A549 (cell line): ENCODE measurements around the gene SMYD4.

Experiments used
- BHLHE40 ChIP-seq: IDR thresholded peaks from 2 replicates; pipeline ENCODE4 v1.6.1; 2012; ENCODE audit warnings: low read depth, low read length, inconsistent platforms
- HDAC2 ChIP-seq: fragments of 200-600 bp; sonication (generic); IDR thresholded peaks from 2 replicates; pipeline ENCODE4 v1.6.1; 2016
- JUNB ChIP-seq: fragments of >200 bp; sonication (Bioruptor Twin); formaldehyde crosslinking; IDR thresholded peaks from 2 replicates; pipeline ENCODE4 v1.6.1; 2016
- MYC ChIP-seq: IDR thresholded peaks from 2 replicates; pipeline ENCODE4 v1.6.1; 2012; ENCODE audit warnings: mild to moderate bottlenecking, inconsistent platforms, low read length, improper control_type of control experiment, borderline replicate concordance
- POLR2A ChIP-seq: IDR thresholded peaks from 2 replicates; pipeline ENCODE4 v1.6.1; 2012; ENCODE audit warnings: mild to moderate bottlenecking, low read length
- RAD21 ChIP-seq, 2 experiments: fragments of >200 bp in 1 of 2; sonication (Bioruptor Twin) in 1 of 2; formaldehyde crosslinking in 1 of 2; IDR thresholded peaks in 1 of 2; conservative IDR thresholded peaks in 1 of 2; 2 replicates in 1 of 2; 3 replicates in 1 of 2; pipeline ENCODE4 v1.6.1; 2012 to 2018; ENCODE audit warnings: inconsistent platforms in 1 of 2
- RARB ChIP-seq: fragments of 250-450 bp; sonication (Bioruptor Pico); IDR thresholded peaks from 2 replicates; pipeline ENCODE4 v1.8.0; 2021; ENCODE audit warnings: mild to moderate bottlenecking, moderate library complexity
- TF ChIP-seq, protein P1 (sequence below): fragments of >200 bp; sonication (Bioruptor Twin); formaldehyde crosslinking; IDR thresholded peaks from 3 replicates; pipeline ENCODE4 v1.5.1; 2016
- TF ChIP-seq, protein P2 (sequence below): fragments of 200-600 bp; sonication (generic); IDR thresholded peaks from 2 replicates; pipeline ENCODE4 v1.6.1; 2016; ENCODE audit warnings: antibody characterized with exemption, mild to moderate bottlenecking, moderate library complexity

DNA sequence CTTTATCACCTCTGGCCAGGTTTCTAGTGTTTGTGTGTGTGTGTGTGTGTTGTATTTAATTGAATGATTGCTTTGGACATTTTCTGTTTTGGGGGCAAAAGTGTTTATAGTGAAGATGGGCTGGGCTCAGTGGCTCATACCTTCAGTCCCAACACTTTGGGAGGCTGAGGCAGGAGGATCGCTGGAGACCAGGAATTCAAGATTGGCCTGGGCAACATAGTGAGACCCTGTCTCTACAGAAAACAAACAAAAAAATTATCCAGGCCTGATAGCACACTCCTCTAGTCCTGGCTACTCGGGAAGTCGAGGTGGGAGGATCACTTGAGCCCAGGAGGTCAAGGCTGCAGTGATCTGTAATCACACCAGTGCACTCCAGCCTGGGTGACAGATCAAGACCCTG is 37.6 kb upstream of the SMYD4 start:
- TF ChIP-seq POLR2A (no peak), RARB (no peak), MYC (no peak), HDAC2 (no peak), BHLHE40 (no peak), RAD21 (conservative IDR thresholded peaks at IDR 0.05 in 1 of 2, IDR thresholded peaks at IDR 0.05 in 1 of 2) (no peak), JUNB (no peak)
- TF ChIP-seq, protein P1, sequence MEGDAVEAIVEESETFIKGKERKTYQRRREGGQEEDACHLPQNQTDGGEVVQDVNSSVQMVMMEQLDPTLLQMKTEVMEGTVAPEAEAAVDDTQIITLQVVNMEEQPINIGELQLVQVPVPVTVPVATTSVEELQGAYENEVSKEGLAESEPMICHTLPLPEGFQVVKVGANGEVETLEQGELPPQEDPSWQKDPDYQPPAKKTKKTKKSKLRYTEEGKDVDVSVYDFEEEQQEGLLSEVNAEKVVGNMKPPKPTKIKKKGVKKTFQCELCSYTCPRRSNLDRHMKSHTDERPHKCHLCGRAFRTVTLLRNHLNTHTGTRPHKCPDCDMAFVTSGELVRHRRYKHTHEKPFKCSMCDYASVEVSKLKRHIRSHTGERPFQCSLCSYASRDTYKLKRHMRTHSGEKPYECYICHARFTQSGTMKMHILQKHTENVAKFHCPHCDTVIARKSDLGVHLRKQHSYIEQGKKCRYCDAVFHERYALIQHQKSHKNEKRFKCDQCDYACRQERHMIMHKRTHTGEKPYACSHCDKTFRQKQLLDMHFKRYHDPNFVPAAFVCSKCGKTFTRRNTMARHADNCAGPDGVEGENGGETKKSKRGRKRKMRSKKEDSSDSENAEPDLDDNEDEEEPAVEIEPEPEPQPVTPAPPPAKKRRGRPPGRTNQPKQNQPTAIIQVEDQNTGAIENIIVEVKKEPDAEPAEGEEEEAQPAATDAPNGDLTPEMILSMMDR: no peak
- TF ChIP-seq, protein P2, sequence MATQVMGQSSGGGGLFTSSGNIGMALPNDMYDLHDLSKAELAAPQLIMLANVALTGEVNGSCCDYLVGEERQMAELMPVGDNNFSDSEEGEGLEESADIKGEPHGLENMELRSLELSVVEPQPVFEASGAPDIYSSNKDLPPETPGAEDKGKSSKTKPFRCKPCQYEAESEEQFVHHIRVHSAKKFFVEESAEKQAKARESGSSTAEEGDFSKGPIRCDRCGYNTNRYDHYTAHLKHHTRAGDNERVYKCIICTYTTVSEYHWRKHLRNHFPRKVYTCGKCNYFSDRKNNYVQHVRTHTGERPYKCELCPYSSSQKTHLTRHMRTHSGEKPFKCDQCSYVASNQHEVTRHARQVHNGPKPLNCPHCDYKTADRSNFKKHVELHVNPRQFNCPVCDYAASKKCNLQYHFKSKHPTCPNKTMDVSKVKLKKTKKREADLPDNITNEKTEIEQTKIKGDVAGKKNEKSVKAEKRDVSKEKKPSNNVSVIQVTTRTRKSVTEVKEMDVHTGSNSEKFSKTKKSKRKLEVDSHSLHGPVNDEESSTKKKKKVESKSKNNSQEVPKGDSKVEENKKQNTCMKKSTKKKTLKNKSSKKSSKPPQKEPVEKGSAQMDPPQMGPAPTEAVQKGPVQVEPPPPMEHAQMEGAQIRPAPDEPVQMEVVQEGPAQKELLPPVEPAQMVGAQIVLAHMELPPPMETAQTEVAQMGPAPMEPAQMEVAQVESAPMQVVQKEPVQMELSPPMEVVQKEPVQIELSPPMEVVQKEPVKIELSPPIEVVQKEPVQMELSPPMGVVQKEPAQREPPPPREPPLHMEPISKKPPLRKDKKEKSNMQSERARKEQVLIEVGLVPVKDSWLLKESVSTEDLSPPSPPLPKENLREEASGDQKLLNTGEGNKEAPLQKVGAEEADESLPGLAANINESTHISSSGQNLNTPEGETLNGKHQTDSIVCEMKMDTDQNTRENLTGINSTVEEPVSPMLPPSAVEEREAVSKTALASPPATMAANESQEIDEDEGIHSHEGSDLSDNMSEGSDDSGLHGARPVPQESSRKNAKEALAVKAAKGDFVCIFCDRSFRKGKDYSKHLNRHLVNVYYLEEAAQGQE: no peak
